HG03521 (cell line): ENCODE measurements around the gene SCGN.
"Not testable (repeated sequence)": the region's sequence is repeated elsewhere in the genome, so short reads cannot be mapped to it uniquely, and the experiment has no call there.

Source experiments
- ATAC-seq: cut with Tn5 transposase; IDR thresholded peaks from one replicate; pipeline ENCODE4 v1.9.1; 2021; ENCODE audit warnings: mild to moderate bottlenecking, moderate library complexity; ENCODE audit not compliant: unreplicated experiment

SCGN gene

DNA sequence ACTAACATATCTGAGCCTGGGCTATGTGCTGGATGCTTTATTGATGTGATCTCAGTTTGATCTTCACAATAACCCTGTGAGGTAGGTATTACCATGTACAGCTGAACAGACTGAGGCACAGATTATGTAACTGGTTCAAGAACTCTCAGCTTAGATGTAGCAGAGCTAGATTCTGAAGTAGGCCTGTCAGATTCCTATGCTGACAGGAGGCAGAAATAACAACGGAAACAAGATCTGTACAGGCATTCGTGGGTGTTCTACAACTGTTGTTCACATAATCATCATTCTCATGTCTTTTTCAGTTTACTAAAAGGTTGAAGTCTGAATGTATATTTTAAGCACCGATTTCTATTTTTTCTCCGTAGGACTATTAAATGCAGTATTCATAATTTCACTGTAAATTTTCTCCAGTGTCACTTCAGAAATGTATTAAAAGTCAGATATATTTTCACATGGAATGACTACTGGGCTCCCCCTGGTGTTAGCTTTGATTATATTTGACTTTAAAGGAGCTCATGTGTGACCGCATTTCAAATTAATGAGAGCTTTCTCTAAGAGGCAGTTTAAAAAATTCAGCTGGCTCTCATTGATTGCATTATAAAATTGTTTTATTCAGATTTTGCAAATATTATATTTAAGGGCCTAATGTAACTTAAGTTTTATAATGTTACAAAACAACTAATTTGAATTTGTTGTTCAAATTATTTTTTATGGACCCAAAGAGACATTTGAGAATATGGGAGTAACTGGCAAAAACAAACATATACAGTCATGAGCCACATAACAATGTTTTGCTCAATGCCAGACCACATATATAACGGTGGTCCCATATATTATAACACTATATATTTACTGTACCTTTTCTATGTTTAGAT is 66.1 kb downstream of the SCGN start:
- ATAC-seq, result no peak

- no peak for ATAC-seq
These were observed 74.3 kb downstream of the SCGN start for GRCh38 chr6:25726122-25726911.

- ATAC-seq, result no peak
These were observed 75.0 kb downstream of the SCGN start for GRCh38 chr6:25727028-25727427.

GRCh38 chr6:25730907-25731306 is 78.9 kb downstream of the SCGN start:
- ATAC-seq, result no peak

GRCh38 chr6:25731721-25732120 is 79.7 kb downstream of the SCGN start:
- ATAC-seq, result no peak

DNA sequence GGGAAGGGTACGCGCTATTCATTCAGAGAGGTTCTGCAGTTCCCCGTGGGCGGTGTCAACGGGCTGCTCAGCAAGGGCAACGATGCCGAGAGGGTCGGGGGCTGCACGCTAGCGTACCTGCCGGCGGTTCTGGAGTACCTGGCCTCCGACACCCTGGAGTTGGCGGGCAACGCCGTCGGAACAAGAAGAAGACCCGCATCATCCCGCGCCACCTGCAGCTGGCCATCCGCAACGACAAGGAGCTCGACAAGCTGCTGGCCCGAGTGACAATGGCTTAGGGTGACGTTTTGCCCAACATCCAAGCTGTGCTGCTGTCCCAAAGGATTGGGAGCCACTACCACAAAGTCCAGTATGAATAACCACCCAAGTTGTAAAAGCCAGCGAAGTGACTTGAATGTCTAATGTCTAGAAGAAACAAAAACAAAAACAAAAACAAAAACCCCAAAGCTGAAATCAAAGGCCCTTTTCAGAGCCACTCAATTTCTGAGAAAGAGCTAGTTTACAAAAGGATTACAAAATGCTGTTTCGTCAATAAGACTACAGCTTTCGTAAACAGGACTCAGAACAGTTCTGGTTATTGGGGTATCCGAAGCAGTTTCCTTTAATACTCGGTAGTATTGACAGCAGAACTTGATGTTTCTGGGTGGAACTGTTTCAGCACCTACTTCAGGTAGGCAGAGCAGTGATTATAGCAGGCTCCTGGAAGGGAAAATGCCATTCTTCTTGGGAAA is 80.6 kb downstream of the SCGN start:
- ATAC-seq, result no peak

DNA sequence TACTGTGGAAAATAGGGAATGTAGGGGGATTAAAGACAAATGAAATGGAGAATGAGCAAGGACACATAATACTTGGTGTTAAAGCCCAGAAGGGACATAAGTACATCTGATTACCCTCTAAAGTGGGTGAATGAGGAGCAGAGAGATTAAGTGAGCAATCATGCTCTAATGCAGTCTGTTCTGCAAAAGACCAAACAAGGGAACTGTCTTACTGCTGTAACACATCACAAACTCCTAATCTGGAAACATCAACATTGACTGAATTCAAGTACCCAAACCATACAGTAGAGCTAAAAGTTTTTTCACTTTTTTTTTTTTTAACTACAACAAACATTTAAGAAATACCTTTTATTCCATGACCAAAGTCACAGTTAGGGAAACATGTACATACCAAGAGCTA is 83.2 kb downstream of the SCGN start:
- no peak for ATAC-seq

- no peak for ATAC-seq
These were observed 91.9 kb downstream of the SCGN start for GRCh38 chr6:25743868-25744267.

DNA sequence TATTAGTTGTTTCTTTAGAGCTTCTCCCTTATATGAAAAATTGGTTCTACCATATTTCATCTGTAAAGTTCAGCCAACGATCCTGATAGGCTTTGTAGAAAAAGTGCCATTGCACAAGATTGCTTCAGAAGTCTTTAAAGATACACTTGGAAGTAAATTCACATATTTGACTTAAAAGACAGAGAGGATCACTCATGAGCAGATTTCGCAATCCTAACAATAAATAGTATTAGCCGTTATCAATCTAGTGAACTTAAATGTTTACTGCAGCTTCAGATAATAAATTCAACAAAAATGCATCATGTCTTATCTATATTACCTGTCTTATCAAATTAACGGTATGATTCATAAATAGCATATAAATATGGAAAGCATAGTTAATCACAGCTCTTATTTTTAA is 93.8 kb downstream of the SCGN start:
- no peak for ATAC-seq

- no peak for ATAC-seq
These were observed 95.0 kb downstream of the SCGN start for GRCh38 chr6:25746968-25747367.

DNA sequence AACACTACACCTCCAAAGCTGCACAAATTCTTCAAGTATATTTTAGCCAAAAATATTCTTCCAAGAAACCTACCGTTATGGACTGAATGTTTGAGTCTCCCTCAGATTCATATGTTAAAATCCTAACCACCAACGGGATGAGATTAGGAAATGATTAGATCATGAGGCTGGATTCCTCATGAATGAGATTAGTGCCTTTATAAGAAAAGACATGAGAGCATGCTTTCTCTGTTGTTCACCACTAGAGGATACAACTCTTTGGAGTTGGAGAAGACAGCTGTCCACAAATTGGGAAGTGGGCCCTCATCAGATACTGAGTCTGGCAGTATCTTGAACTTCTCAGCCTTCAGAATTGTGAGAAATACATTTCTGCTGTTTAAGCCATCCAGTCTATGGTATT is 95.5 kb downstream of the SCGN start:
- no peak for ATAC-seq

GRCh38 chr6:25748049-25748448 is 96.0 kb downstream of the SCGN start:
- no peak for ATAC-seq

DNA sequence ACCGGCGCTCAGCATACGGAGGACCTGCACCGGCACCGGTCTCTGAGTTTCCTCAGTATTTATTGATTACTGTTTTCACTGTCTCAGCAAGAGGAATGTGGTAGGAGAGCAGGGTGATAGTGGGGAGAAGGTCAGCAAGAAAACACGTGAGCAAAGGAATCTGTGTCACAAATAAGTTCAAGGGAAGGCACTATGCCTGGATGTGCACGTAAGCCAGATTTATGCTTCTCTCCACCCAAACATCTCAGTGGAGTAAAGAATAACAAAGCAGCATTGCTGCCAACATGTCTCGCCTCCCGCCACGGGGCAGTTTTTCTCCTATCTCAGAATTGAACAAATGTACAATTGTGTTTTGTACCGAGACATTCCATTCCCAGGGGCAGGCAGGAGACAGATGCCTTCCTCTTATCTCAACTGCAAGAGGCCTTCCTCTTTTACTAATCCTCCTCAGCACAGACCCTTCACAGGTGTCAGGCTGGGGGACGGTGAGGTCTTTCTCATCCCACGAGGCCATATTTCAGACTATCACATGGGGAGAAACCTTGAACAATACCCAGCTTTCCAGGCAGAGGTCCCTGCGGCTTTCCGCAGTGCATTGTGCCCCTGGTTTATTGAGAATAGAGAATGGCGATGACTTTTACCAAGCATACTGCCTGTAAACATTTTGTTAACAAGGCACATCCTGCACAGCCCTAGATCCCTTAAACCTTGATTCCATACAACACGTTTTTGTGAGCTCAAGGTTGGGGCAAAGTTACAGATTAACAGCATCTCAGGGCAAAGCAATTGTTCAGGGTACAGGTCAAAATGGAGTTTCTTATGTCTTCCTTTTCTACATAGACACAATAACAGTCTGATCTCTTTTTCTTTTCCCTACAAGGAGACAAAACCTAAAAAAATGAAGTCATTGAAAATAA is 96.8 kb downstream of the SCGN start:
- ATAC-seq, result not testable (repeated sequence)

- ATAC-seq, result no peak
These were observed 97.8 kb downstream of the SCGN start for GRCh38 chr6:25749837-25750236.

DNA sequence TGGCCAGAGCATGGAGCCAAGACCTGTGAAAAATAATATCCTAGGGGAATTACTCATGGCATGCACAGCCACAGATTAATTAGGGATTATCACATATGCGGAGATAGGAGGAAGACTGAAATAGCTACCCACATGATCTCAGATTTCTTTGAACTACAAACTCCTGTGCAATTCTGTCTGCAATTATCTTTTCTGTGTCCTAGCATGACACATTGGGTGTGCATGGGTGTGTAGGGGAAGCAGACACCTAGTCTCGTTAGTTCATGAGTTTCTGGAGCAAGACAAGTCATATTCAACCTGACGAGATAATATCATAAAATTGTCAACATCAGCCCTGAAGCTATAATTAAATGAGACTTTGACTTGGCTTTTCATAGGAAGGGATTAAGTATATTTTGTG is 98.9 kb downstream of the SCGN start:
- ATAC-seq, result no peak
